K562 (cell line): Measurements from ENCODE around the gene RAB14. TPM values are rescaled to one million over a fixed set of nuclear protein-coding genes. Genes with fewer than 3 reads are reported as not detected.
A peak's percentile ranks its signal among the peaks of the same experiment; 100 is the strongest.

ENCODE experiments used
- ETV5 ChIP-seq: sonication (generic); formaldehyde crosslinking; IDR thresholded peaks from 2 replicates; pipeline ENCODE4 v1.4.0; 2020; ENCODE audit warnings: low read depth, mild to moderate bottlenecking, missing genetic modification reagents
- GTF2A2 ChIP-seq: IDR thresholded peaks from 2 replicates; pipeline ENCODE4 v1.6.1; 2016; ENCODE audit warnings: mild to moderate bottlenecking, missing genetic modification characterization, missing compliant biosample characterization
- L3MBTL2 ChIP-seq: fragments of 450-650 bp; IDR thresholded peaks from 2 replicates; pipeline ENCODE4 v1.6.1; 2016; ENCODE audit warnings: mild to moderate bottlenecking, moderate library complexity
- PHF21A ChIP-seq: fragments of 450-650 bp; IDR thresholded peaks from 2 replicates; pipeline ENCODE4 v1.6.1; 2017; ENCODE audit warnings: low read depth, borderline replicate concordance
- POLR3A ChIP-seq: IDR thresholded peaks from 2 replicates; pipeline ENCODE4 v1.6.1; 2011; ENCODE audit warnings: borderline replicate concordance, mild to moderate bottlenecking, moderate library complexity; ENCODE audit not compliant: insufficient read length, insufficient read depth; ENCODE audit errors: extremely low read depth
- ZKSCAN1 ChIP-seq: fragments of 150-350 bp; IDR thresholded peaks from 2 replicates; pipeline ENCODE4 v1.6.1; 2016; ENCODE audit warnings: low read depth, low read length
- ZNF140 ChIP-seq: fragments of 250-450 bp; sonication (Bioruptor Pico); IDR thresholded peaks from 2 replicates; pipeline ENCODE4 v1.8.0; 2021; ENCODE audit warnings: moderate library complexity, mild to moderate bottlenecking, inconsistent platforms
- ZNF184 ChIP-seq: sonication (generic); formaldehyde crosslinking; IDR thresholded peaks from 2 replicates; pipeline ENCODE4 v1.5.0; 2020; ENCODE audit warnings: missing genetic modification reagents
- ZNF79 ChIP-seq: fragments of 250-450 bp; sonication (Bioruptor Pico); IDR thresholded peaks from 2 replicates; pipeline ENCODE4 v1.4.0; 2020; ENCODE audit warnings: low read depth, mild to moderate bottlenecking, moderate library complexity
- polyA plus RNA-seq, 8 experiments: library from polyadenylated mRNA; depleted of rRNA in 4 of 8; stranded (reverse) in 5 of 8; unstranded in 3 of 8; fragments of >200 nt; fragmentation: Nextera tagmentation in 2 of 8; fragmentation: Illumina TruSeq in 1 of 8; extraction: Ambion mirVana in 2 of 8; extraction: Trizol in 1 of 8; gene quantifications; 2 replicates each; pipeline versions ENCODE4 v1.2.1 to v1.2.3, GENCODE V29; 2011 to 2014; ENCODE audit warnings: inconsistent platforms in 1 of 8, missing spikeins in 1 of 8
- total RNA-seq, 7 experiments: library from RNA; depleted of rRNA in 6 of 7; stranded (reverse); fragments of >200 nt in 6 of 7; fragmentation: Illumina TruSeq in 2 of 7; extraction: Trizol in 2 of 7; gene quantifications; 2 replicates each; pipeline versions ENCODE4 v1.2.1 to v1.2.3, GENCODE V29; 2011 to 2021; ENCODE audit warnings: low replicate concordance in 1 of 7
- TF ChIP-seq, protein P1 (sequence below): fragments of 450-650 bp; IDR thresholded peaks from 2 replicates; pipeline ENCODE4 v1.6.1; 2016; ENCODE audit warnings: mild to moderate bottlenecking, moderate library complexity
- TF ChIP-seq, protein P2 (sequence below): fragments of 250-450 bp; sonication (Bioruptor Pico); IDR thresholded peaks from 2 replicates; pipeline ENCODE4 v1.4.0; 2020

The RAB14 gene
- total and polyA plus RNA-seq, 9 of the 15 experiments (the other 6 are each of a cell fraction or from before 2014, with no cell fraction given) = 10.3 to 41.8 (median 20.9) TPM

DNA sequence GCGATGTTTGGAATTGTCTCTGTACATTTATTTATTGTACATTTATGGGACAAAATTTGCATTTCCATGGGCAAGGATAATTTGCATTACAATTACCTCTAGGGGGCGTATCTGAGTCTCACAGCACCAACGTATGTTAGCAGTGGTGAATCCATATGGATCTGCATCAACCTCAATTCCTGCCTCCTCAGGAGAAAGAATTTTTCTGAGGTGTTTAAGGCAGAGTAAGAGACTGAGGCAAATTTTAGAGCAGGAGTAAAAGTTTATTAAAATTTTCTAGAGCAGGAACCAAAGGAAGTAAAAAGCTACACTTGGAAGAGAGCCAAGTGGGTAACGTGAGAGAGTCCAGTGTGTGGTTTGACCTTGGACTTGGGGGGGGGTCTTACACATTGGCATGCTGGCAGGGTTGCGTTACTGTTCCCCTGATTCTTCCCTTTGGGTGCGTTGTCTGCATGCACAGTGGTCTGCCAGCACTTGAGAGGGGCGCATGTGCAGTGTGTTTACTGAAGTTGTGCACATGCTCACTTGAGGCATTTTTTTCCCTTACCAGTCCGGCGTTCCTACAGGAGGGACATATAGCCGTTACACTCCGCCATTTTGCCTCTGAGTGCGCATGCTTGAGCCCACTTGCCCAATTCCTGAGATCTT is 21.0 kb upstream of the RAB14 start (continued):
- TF ChIP-seq, protein P1, sequence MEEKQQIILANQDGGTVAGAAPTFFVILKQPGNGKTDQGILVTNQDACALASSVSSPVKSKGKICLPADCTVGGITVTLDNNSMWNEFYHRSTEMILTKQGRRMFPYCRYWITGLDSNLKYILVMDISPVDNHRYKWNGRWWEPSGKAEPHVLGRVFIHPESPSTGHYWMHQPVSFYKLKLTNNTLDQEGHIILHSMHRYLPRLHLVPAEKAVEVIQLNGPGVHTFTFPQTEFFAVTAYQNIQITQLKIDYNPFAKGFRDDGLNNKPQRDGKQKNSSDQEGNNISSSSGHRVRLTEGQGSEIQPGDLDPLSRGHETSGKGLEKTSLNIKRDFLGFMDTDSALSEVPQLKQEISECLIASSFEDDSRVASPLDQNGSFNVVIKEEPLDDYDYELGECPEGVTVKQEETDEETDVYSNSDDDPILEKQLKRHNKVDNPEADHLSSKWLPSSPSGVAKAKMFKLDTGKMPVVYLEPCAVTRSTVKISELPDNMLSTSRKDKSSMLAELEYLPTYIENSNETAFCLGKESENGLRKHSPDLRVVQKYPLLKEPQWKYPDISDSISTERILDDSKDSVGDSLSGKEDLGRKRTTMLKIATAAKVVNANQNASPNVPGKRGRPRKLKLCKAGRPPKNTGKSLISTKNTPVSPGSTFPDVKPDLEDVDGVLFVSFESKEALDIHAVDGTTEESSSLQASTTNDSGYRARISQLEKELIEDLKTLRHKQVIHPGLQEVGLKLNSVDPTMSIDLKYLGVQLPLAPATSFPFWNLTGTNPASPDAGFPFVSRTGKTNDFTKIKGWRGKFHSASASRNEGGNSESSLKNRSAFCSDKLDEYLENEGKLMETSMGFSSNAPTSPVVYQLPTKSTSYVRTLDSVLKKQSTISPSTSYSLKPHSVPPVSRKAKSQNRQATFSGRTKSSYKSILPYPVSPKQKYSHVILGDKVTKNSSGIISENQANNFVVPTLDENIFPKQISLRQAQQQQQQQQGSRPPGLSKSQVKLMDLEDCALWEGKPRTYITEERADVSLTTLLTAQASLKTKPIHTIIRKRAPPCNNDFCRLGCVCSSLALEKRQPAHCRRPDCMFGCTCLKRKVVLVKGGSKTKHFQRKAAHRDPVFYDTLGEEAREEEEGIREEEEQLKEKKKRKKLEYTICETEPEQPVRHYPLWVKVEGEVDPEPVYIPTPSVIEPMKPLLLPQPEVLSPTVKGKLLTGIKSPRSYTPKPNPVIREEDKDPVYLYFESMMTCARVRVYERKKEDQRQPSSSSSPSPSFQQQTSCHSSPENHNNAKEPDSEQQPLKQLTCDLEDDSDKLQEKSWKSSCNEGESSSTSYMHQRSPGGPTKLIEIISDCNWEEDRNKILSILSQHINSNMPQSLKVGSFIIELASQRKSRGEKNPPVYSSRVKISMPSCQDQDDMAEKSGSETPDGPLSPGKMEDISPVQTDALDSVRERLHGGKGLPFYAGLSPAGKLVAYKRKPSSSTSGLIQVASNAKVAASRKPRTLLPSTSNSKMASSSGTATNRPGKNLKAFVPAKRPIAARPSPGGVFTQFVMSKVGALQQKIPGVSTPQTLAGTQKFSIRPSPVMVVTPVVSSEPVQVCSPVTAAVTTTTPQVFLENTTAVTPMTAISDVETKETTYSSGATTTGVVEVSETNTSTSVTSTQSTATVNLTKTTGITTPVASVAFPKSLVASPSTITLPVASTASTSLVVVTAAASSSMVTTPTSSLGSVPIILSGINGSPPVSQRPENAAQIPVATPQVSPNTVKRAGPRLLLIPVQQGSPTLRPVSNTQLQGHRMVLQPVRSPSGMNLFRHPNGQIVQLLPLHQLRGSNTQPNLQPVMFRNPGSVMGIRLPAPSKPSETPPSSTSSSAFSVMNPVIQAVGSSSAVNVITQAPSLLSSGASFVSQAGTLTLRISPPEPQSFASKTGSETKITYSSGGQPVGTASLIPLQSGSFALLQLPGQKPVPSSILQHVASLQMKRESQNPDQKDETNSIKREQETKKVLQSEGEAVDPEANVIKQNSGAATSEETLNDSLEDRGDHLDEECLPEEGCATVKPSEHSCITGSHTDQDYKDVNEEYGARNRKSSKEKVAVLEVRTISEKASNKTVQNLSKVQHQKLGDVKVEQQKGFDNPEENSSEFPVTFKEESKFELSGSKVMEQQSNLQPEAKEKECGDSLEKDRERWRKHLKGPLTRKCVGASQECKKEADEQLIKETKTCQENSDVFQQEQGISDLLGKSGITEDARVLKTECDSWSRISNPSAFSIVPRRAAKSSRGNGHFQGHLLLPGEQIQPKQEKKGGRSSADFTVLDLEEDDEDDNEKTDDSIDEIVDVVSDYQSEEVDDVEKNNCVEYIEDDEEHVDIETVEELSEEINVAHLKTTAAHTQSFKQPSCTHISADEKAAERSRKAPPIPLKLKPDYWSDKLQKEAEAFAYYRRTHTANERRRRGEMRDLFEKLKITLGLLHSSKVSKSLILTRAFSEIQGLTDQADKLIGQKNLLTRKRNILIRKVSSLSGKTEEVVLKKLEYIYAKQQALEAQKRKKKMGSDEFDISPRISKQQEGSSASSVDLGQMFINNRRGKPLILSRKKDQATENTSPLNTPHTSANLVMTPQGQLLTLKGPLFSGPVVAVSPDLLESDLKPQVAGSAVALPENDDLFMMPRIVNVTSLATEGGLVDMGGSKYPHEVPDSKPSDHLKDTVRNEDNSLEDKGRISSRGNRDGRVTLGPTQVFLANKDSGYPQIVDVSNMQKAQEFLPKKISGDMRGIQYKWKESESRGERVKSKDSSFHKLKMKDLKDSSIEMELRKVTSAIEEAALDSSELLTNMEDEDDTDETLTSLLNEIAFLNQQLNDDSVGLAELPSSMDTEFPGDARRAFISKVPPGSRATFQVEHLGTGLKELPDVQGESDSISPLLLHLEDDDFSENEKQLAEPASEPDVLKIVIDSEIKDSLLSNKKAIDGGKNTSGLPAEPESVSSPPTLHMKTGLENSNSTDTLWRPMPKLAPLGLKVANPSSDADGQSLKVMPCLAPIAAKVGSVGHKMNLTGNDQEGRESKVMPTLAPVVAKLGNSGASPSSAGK = peak; percentile 45
- TF ChIP-seq, protein P2, sequence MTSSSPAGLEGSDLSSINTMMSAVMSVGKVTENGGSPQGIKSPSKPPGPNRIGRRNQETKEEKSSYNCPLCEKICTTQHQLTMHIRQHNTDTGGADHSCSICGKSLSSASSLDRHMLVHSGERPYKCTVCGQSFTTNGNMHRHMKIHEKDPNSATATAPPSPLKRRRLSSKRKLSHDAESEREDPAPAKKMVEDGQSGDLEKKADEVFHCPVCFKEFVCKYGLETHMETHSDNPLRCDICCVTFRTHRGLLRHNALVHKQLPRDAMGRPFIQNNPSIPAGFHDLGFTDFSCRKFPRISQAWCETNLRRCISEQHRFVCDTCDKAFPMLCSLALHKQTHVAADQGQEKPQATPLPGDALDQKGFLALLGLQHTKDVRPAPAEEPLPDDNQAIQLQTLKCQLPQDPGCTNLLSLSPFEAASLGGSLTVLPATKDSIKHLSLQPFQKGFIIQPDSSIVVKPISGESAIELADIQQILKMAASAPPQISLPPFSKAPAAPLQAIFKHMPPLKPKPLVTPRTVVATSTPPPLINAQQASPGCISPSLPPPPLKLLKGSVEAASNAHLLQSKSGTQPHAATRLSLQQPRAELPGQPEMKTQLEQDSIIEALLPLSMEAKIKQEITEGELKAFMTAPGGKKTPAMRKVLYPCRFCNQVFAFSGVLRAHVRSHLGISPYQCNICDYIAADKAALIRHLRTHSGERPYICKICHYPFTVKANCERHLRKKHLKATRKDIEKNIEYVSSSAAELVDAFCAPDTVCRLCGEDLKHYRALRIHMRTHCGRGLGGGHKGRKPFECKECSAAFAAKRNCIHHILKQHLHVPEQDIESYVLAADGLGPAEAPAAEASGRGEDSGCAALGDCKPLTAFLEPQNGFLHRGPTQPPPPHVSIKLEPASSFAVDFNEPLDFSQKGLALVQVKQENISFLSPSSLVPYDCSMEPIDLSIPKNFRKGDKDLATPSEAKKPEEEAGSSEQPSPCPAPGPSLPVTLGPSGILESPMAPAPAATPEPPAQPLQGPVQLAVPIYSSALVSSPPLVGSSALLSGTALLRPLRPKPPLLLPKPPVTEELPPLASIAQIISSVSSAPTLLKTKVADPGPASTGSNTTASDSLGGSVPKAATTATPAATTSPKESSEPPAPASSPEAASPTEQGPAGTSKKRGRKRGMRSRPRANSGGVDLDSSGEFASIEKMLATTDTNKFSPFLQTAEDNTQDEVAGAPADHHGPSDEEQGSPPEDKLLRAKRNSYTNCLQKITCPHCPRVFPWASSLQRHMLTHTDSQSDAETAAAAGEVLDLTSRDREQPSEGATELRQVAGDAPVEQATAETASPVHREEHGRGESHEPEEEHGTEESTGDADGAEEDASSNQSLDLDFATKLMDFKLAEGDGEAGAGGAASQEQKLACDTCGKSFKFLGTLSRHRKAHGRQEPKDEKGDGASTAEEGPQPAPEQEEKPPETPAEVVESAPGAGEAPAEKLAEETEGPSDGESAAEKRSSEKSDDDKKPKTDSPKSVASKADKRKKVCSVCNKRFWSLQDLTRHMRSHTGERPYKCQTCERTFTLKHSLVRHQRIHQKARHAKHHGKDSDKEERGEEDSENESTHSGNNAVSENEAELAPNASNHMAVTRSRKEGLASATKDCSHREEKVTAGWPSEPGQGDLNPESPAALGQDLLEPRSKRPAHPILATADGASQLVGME (CRISPR knock-in tag) = no peak
- no peak for TF ChIP-seq PHF21A
- TF ChIP-seq ZNF140 (CRISPR knock-in tag) = no peak
- no peak for TF ChIP-seq ZNF79 (CRISPR knock-in tag)
- TF ChIP-seq ETV5 (CRISPR knock-in tag) = no peak
- TF ChIP-seq L3MBTL2 = peak; percentile 20; the same call in 1 of the 2 replicates
- no peak for TF ChIP-seq GTF2A2 (tag)
- no peak for TF ChIP-seq POLR3A
- no peak for TF ChIP-seq ZKSCAN1
- TF ChIP-seq ZNF184 (CRISPR knock-in tag) = no peak
